Fibroblast of the aortic adventitia (primary cell): Measurements from ENCODE around the gene AMN. TPM values are rescaled to one million over a fixed set of nuclear protein-coding genes. Genes with fewer than 3 reads are reported as not detected.

Experiments used
- DNase-seq: peaks from one replicate; pipeline ENCODE4 v3.0.0-alpha.2; 2010; ENCODE audit warnings: low read depth
- H3K4me3 ChIP-seq: 2 replicates; pipeline ENCODE4 v1.5.1; 2011; ENCODE audit warnings: low read depth, mild to moderate bottlenecking, control low read depth, low read length, moderate library complexity
- total RNA-seq: library from RNA; depleted of rRNA; stranded (reverse); fragments of >200 nt; gene quantifications from 2 replicates; pipeline ENCODE4 v1.2.3, GENCODE V29; 2012; ENCODE audit warnings: low replicate concordance
- TF ChIP-seq, protein P1 (sequence below): IDR thresholded peaks from 2 replicates; pipeline ENCODE4 v1.5.1; 2011; ENCODE audit warnings: mild to moderate bottlenecking, low read length, control low read depth, inconsistent platforms; ENCODE audit not compliant: insufficient read depth

The AMN gene
- total RNA-seq, 1 donor, result not detected

DNA sequence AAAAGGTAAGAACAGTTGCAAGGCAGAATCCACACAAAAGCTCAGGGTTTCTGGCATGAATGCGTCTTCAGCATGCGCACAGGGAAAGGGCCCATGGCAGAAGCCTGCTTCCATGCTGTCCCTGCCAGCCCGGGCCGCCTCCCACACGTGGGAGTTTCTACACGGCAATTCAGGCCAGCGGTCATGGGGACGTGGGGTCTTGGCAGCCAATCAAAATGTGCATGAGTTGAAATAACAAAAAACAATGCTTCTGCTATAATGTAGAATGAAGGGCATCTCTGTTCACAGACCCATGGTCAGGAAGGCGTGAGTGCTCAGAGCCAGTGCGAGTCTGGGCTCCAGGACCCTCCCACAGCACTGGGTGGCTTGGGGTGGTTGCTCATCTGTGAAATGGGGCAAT lies 28.6 kb downstream of the AMN start:
- no peak overlapping the region for H3K4me3 ChIP-seq
- TF ChIP-seq, protein P1, sequence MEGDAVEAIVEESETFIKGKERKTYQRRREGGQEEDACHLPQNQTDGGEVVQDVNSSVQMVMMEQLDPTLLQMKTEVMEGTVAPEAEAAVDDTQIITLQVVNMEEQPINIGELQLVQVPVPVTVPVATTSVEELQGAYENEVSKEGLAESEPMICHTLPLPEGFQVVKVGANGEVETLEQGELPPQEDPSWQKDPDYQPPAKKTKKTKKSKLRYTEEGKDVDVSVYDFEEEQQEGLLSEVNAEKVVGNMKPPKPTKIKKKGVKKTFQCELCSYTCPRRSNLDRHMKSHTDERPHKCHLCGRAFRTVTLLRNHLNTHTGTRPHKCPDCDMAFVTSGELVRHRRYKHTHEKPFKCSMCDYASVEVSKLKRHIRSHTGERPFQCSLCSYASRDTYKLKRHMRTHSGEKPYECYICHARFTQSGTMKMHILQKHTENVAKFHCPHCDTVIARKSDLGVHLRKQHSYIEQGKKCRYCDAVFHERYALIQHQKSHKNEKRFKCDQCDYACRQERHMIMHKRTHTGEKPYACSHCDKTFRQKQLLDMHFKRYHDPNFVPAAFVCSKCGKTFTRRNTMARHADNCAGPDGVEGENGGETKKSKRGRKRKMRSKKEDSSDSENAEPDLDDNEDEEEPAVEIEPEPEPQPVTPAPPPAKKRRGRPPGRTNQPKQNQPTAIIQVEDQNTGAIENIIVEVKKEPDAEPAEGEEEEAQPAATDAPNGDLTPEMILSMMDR, result no peak
- no peak for DNase-seq

DNA sequence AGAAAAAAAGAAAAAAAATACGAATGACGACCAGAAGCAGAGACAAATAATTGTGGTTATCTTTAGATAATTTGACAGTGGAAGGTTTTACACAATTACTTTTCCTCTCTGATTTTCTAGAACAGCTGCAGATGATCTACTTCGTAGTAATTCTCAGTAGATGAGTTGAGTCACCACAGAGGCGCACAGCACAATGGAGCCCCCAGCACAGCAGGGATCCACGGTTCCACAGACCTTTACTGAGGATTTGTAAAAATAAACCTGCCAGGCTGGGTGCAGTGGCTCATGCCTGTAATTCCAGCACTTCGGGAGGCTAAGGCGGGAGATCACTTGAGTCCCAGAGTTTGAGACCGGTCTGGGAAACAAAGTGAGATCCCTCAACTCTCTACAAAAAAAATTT lies 29.3 kb downstream of the AMN start:
- TF ChIP-seq, protein P1, result no peak
- no peak overlapping the region for H3K4me3 ChIP-seq
- DNase-seq, result no peak

DNA sequence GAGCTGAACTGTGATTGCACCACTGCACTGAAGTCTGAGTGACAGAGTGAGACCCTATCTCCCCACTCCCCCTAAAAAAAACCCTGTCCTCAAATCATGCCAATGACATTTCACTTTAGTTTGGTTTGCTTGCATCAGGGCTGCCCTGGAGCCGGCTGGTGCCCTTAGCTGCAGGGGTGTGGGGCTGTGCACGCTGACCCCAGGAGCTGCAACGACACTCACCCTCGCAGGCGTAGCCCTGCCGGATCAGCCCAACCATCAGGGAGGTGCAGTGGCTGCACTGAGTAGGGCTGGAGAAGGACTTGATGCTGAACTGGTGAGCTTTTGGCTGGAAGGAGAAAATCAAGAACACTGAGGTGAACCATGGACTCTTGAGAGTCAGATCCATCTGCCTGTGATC lies 29.8 kb downstream of the AMN start:
- TF ChIP-seq, protein P1, result no peak

DNA sequence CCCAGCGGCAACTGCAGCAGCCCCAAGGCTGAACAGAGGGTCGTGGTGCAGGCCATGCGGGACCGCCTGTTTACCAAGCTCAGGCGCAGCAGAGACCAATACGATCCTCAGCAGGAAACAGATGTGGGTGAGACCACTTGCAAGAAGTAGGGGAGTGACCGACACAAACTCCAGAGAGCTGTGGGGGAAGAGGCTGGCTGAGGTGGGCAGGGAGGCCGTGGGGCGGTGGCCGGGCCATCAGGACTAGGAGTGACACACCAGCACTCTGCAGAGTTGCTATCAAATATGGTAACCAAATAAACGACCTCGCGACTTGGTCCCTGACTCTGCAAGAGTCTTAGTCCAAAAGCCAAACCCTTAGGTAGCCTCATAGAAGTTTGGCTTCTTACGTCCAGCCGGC lies 30.6 kb downstream of the AMN start:
- TF ChIP-seq, protein P1, result no peak
- no peak for DNase-seq
- no peak overlapping the region for H3K4me3 ChIP-seq

More for the DNA sequence above, 29.8 kb downstream of the AMN start:
- DNase-seq, result no peak
- H3K4me3 ChIP-seq, result no peak overlapping the region

DNA sequence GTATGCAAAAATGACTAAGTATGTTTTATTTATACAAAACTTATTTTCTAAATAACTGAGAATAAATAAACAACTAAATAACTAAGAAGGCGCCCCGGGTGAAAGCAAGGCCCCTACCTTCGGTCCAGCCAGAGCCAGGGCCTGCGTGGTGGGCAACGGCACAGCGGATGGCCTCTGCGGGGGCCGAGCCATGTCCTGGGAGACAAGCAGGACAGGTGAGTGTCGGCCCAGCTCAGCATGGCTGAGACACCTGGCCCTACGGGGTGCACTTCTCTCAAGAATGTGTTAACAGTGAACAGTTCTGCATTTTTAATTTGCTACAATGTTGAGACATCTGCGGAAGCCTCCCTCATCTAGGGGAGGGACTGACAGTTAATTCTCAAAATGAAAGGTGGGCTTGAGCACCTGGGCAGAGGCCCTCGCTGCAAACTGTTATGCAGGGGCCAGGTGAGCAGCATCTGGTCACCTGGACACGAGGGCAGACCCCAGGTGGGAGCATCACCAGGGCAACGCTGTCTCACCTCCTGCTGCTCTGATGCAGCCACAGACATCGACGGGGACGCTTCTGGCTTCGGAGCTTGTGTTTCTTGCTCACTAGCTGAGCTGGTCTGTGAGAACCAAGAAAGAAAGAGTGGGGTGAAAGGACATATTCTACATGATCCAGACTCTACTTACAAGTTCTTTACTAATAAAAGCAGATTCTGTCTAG lies 31.8 kb downstream of the AMN start:
- no peak for DNase-seq
- TF ChIP-seq, protein P1, result no peak
- H3K4me3 ChIP-seq, result no peak overlapping the region

DNA sequence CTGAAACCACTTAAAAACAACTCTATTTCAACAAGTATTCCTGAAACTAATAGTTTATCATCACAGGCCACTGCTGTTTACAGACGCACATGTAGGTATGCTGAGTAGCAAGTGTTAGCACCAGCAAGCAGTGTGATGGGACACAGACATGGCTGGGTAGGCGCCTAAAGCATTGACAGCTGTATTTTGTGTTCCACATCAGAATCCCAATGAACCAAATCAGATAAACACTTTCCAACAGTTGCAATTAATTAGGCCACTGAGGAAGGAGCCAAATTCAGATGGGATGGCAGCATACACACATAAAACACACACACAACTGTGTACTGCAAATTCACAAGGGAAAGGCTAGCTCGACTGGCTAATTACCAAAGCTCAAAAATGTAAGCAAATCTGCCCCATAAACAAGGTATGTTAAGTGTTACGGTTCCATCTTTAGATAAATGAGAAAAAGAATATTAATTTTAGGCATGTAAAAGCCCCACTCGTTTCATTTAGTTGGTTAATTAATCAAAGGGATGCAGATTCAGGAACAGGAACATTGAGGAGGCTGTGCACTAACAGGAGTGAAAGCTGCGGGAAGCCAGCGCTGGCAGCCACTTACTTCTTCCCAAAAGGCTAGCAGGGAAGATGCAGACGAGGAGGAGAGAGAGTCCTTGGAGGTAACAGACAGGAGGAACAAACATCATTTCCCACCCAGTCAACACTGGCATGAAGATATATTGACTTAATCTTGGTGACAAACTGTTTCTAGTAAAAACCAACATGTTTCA lies 33.4 kb downstream of the AMN start:
- DNase-seq, result no peak
- TF ChIP-seq, protein P1, result no peak
- no peak overlapping the region for H3K4me3 ChIP-seq

DNA sequence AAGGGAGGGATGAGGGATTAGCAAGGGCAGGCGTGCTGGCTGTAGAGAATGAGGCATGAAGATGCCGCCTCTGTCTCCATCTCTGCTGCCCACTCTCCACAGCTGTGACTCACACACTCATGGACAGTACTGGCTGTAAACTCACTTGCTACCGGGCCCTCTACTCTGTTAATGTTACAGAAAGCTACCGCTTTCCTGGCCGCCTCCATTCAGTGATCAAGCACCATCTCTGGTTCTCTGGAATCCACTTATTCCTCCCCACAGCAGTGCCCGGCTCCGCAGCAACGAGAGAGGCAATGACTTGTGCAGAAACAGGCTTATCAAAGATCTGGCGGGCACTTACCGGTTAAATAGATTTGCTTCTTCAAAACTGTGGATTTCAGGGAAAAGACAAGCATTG lies 34.8 kb downstream of the AMN start:
- TF ChIP-seq, protein P1, result no peak
- no peak overlapping the region for H3K4me3 ChIP-seq
- no peak for DNase-seq
